H9 (cell line): ENCODE data around the gene ADAM17. TPM values are rescaled to one million over a fixed set of nuclear protein-coding genes. Genes with fewer than 3 reads are reported as not detected.

Experiments used
- DNase-seq: peaks from one replicate; pipeline ENCODE4 v3.0.0-alpha.2; 2017
- H2AFZ ChIP-seq: one replicate; pipeline ENCODE4 v1.6.1; 2013; ENCODE audit warnings: mild to moderate bottlenecking, low read length, control low read depth, moderate library complexity
- H2AK5ac ChIP-seq: 2 replicates; pipeline ENCODE4 v1.6.1; 2013; ENCODE audit warnings: low read length, control low read depth, mixed read lengths; ENCODE audit not compliant: insufficient read length
- H2BK120ac ChIP-seq: one replicate; pipeline ENCODE4 v1.6.1; 2013; ENCODE audit warnings: low read depth, mild to moderate bottlenecking, low read length, control low read depth, inconsistent platforms; ENCODE audit not compliant: poor library complexity, severe bottlenecking
- H2BK12ac ChIP-seq: 2 replicates; pipeline ENCODE4 v1.6.1; 2013; ENCODE audit warnings: low read length, control low read depth, mixed read lengths, low read depth; ENCODE audit not compliant: insufficient read length
- H2BK15ac ChIP-seq: 2 replicates; pipeline ENCODE4 v1.6.1; 2013; ENCODE audit warnings: low read depth, low read length, control low read depth
- H2BK20ac ChIP-seq: one replicate; pipeline ENCODE4 v1.6.1; 2013; ENCODE audit warnings: low read depth, mild to moderate bottlenecking, low read length, control low read depth, inconsistent platforms; ENCODE audit not compliant: poor library complexity, severe bottlenecking
- H2BK5ac ChIP-seq: 2 replicates; pipeline ENCODE4 v1.6.1; 2013; ENCODE audit warnings: low read length, control low read depth, mixed read lengths; ENCODE audit not compliant: insufficient read length
- H3K14ac ChIP-seq: 2 replicates; pipeline ENCODE4 v1.6.1; 2013; ENCODE audit warnings: low read length, control low read depth; ENCODE audit not compliant: insufficient read depth
- H3K18ac ChIP-seq: 2 replicates; pipeline ENCODE4 v1.6.1; 2013; ENCODE audit warnings: low read depth, mild to moderate bottlenecking, mixed read lengths, low read length, control low read depth; ENCODE audit not compliant: insufficient read length
- H3K23ac ChIP-seq: 2 replicates; pipeline ENCODE4 v1.6.1; 2013; ENCODE audit warnings: low read length, control low read depth, mixed read lengths, low read depth; ENCODE audit not compliant: insufficient read length
- H3K23me2 ChIP-seq: 2 replicates; pipeline ENCODE4 v1.6.1; 2013; ENCODE audit warnings: low read depth, mild to moderate bottlenecking, mixed read lengths, low read length, control low read depth; ENCODE audit not compliant: insufficient read length, poor library complexity, severe bottlenecking
- H3K27ac ChIP-seq: 2 replicates; pipeline ENCODE4 v1.5.1; 2013; ENCODE audit warnings: low read length, control low read depth, mixed read lengths, low read depth; ENCODE audit not compliant: insufficient read length
- H3K27me3 ChIP-seq: 2 replicates; pipeline ENCODE4 v1.6.1; 2013; ENCODE audit warnings: low read length, control low read depth, inconsistent platforms; ENCODE audit not compliant: insufficient read depth
- H3K4ac ChIP-seq: 2 replicates; pipeline ENCODE4 v1.6.1; 2013; ENCODE audit warnings: low read depth, mild to moderate bottlenecking, control low read depth, inconsistent platforms, low read length, moderate library complexity
- H3K4me1 ChIP-seq: 2 replicates; pipeline ENCODE4 v1.6.1; 2013; ENCODE audit warnings: low read length, control low read depth, inconsistent platforms; ENCODE audit not compliant: insufficient read depth
- H3K4me2 ChIP-seq: 2 replicates; pipeline ENCODE4 v1.6.1; 2013; ENCODE audit warnings: low read length, control low read depth, mixed read lengths; ENCODE audit not compliant: insufficient read length, insufficient read depth
- H3K56ac ChIP-seq: 2 replicates; pipeline ENCODE4 v1.6.1; 2013; ENCODE audit warnings: low read depth, mild to moderate bottlenecking, mixed read lengths, low read length, control low read depth; ENCODE audit not compliant: insufficient read length
- H3K79me1 ChIP-seq: 2 replicates; pipeline ENCODE4 v1.6.1; 2013; ENCODE audit warnings: low read depth, mild to moderate bottlenecking, moderate library complexity, low read length, control low read depth, inconsistent platforms; ENCODE audit not compliant: insufficient read depth, poor library complexity, severe bottlenecking
- H3K79me2 ChIP-seq: 2 replicates; pipeline ENCODE4 v1.6.1; 2013; ENCODE audit warnings: low read length, control low read depth, inconsistent platforms; ENCODE audit not compliant: insufficient read depth
- H3K9ac ChIP-seq: 2 replicates; pipeline ENCODE4 v1.6.1; 2013; ENCODE audit warnings: low read length, control low read depth, mixed read lengths; ENCODE audit not compliant: insufficient read length; ENCODE audit errors: extremely low read depth
- H3K9me3 ChIP-seq: one replicate; pipeline ENCODE4 v1.6.1; 2013; ENCODE audit warnings: low read depth, low read length, inconsistent platforms; ENCODE audit not compliant: control insufficient read depth
- H3T11ph ChIP-seq: one replicate; pipeline ENCODE4 v1.6.1; 2013; ENCODE audit warnings: mild to moderate bottlenecking, low read length, control low read depth, inconsistent platforms
- H4K20me1 ChIP-seq: one replicate; pipeline ENCODE4 v1.6.1; 2013; ENCODE audit not compliant: control insufficient read depth, insufficient read length, insufficient read depth
- H4K5ac ChIP-seq: 2 replicates; pipeline ENCODE4 v1.6.1; 2013; ENCODE audit warnings: low read depth, mild to moderate bottlenecking, mixed read lengths, low read length, control low read depth; ENCODE audit not compliant: insufficient read length
- H4K8ac ChIP-seq: replicated peaks from 2 replicates; pipeline ENCODE4 v1.6.1; 2013; ENCODE audit warnings: low read length, control low read depth, mixed read lengths, low read depth; ENCODE audit not compliant: insufficient read length
- H4K91ac ChIP-seq: 2 replicates; pipeline ENCODE4 v1.6.1; 2013; ENCODE audit warnings: low read depth, mild to moderate bottlenecking, moderate library complexity, mixed read lengths, low read length, control low read depth; ENCODE audit not compliant: insufficient read length
- H3K27ac Mint-ChIP-seq, 3 experiments: 2 replicates in 2 of 3; 3 replicates in 1 of 3; pipeline ENCODE4 v1.8.0; 2020 to 2021; ENCODE audit warnings: mixed read lengths in 3 of 3, mild to moderate bottlenecking in 1 of 3, moderate library complexity in 1 of 3
- H3K27me3 Mint-ChIP-seq: 2 replicates; pipeline ENCODE4 v1.8.0; 2021; ENCODE audit warnings: low read depth, mild to moderate bottlenecking, moderate library complexity, mixed read lengths
- H3K36me3 Mint-ChIP-seq, 3 experiments: 2 replicates in 2 of 3; 3 replicates in 1 of 3; pipeline ENCODE4 v1.8.0; 2020 to 2021; ENCODE audit warnings: low read depth in 3 of 3, mixed read lengths in 3 of 3; ENCODE audit not compliant: insufficient read depth in 1 of 3
- H3K4me1 Mint-ChIP-seq, 2 experiments: 2 replicates each; pipeline ENCODE4 v1.8.0; 2020; ENCODE audit warnings: mixed read lengths in 2 of 2
- H3K4me3 Mint-ChIP-seq, 2 experiments: 2 replicates in 1 of 2; 3 replicates in 1 of 2; pipeline ENCODE4 v1.8.0; 2020 to 2021; ENCODE audit warnings: mild to moderate bottlenecking in 2 of 2, mixed read lengths in 2 of 2, moderate library complexity in 1 of 2
- H3K9me3 Mint-ChIP-seq, 2 experiments: 2 replicates in 1 of 2; 3 replicates in 1 of 2; pipeline ENCODE4 v1.8.0; 2020; ENCODE audit warnings: mild to moderate bottlenecking in 2 of 2, mixed read lengths in 2 of 2, moderate library complexity in 1 of 2
- WGBS: extraction: QIAGEN DNeasy Blood & Tissue Kit; methylation state at CpG from one replicate; pipeline ENCODE4 v1.1.7; 2013; ENCODE audit warnings: missing lambda C conversion rate, low lambda C conversion rate, mixed read lengths; ENCODE audit not compliant: insufficient read length; ENCODE audit errors: extremely low coverage; 5-methylcytosine and 5-hydroxymethylcytosine counted together
- total RNA-seq: library from RNA; stranded (reverse); gene quantifications from 2 replicates; pipeline ENCODE4 v1.2.1, GENCODE V29; 2021
- TF ChIP-seq, protein P1 (sequence below): fragments of 200-600 bp; sonication (generic); conservative IDR thresholded peaks from 3 replicates; pipeline ENCODE4 v1.8.0; 2021; ENCODE audit warnings: antibody characterized with exemption, mild to moderate bottlenecking

The ADAM17 gene
- total RNA-seq, 1 experiment from 2014 or later, result 26.3 TPM

GRCh38 chr2:9460441-9461017, 95.1 kb downstream of the ADAM17 start:
- H3K79me1 ChIP-seq, result no peaks in the 10 kb centered on the region
- H2BK20ac ChIP-seq, result no peak overlapping the region
- no peak overlapping the region for H3K14ac ChIP-seq
- Mint-ChIP-seq H3K27me3 (no peaks in the 10 kb centered on the region), H3K27ac (peak overlapping the region in 2 of 3 experiments; percentile 50 to 56; a peak in 3 of 7 replicates), H3K4me1 (peaks cover 0 to 4% of the 10 kb centered on the region in 2 experiments; a peak in 1 of 4 replicates), H3K36me3 (peaks cover 12 to 60% (median 56%) of the 10 kb centered on the region in 3 experiments; a peak in 6 of 7 replicates), H3K9me3 (no peaks in the 10 kb centered on the region), H3K4me3 (no peak overlapping the region)
- H4K8ac ChIP-seq, result no peak overlapping the region
- H2AFZ ChIP-seq, result no peak overlapping the region
- H3T11ph ChIP-seq, result no peak overlapping the region
- no peak overlapping the region for H3K4me2 ChIP-seq
- H3K56ac ChIP-seq, result no peak overlapping the region
- TF ChIP-seq, protein P1, sequence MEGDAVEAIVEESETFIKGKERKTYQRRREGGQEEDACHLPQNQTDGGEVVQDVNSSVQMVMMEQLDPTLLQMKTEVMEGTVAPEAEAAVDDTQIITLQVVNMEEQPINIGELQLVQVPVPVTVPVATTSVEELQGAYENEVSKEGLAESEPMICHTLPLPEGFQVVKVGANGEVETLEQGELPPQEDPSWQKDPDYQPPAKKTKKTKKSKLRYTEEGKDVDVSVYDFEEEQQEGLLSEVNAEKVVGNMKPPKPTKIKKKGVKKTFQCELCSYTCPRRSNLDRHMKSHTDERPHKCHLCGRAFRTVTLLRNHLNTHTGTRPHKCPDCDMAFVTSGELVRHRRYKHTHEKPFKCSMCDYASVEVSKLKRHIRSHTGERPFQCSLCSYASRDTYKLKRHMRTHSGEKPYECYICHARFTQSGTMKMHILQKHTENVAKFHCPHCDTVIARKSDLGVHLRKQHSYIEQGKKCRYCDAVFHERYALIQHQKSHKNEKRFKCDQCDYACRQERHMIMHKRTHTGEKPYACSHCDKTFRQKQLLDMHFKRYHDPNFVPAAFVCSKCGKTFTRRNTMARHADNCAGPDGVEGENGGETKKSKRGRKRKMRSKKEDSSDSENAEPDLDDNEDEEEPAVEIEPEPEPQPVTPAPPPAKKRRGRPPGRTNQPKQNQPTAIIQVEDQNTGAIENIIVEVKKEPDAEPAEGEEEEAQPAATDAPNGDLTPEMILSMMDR, result no peak
- no peak overlapping the region for H2BK15ac ChIP-seq
- no peaks in the 10 kb centered on the region for H3K4me1 ChIP-seq
- no peak overlapping the region for H4K91ac ChIP-seq
- H3K9ac ChIP-seq, result no peak overlapping the region
- no peak overlapping the region for H2BK5ac ChIP-seq
- no peaks in the 10 kb centered on the region for H4K20me1 ChIP-seq
- no peak overlapping the region for H2BK120ac ChIP-seq
- H2AK5ac ChIP-seq, result no peak overlapping the region
- no peaks in the 10 kb centered on the region for H3K9me3 ChIP-seq
- WGBS, result no CpG with 5 or more reads among the region's 3 CpGs
- H3K4ac ChIP-seq, result no peak overlapping the region
- no peak overlapping the region for H2BK12ac ChIP-seq
- DNase-seq, result no peak
- H3K27me3 ChIP-seq, result no peaks in the 10 kb centered on the region
- no peaks in the 10 kb centered on the region for H3K79me2 ChIP-seq
- no peak overlapping the region for H3K18ac ChIP-seq
- no peak overlapping the region for H3K27ac ChIP-seq
- no peak overlapping the region for H3K23ac ChIP-seq
- H3K23me2 ChIP-seq, result no peaks in the 10 kb centered on the region
- no peak overlapping the region for H4K5ac ChIP-seq
